A549 treated with CpdA at 1 μM for 4 hours (cell line): Measurements from ENCODE around the gene ENTPD5. TPM values are rescaled to one million over a fixed set of nuclear protein-coding genes. Genes with fewer than 3 reads are reported as not detected.

Source experiments
- total RNA-seq: library from RNA; stranded (reverse); fragments of 200-300 nt; extraction: Qiagen RNA extraction; gene quantifications from 5 replicates; pipeline ENCODE4 v1.2.3, GENCODE V29; 2022; ENCODE audit warnings: low read depth

ENTPD5 gene, protein sequence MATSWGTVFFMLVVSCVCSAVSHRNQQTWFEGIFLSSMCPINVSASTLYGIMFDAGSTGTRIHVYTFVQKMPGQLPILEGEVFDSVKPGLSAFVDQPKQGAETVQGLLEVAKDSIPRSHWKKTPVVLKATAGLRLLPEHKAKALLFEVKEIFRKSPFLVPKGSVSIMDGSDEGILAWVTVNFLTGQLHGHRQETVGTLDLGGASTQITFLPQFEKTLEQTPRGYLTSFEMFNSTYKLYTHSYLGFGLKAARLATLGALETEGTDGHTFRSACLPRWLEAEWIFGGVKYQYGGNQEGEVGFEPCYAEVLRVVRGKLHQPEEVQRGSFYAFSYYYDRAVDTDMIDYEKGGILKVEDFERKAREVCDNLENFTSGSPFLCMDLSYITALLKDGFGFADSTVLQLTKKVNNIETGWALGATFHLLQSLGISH
- total RNA-seq, result 5.6 to 7.3 TPM (median 6.1 TPM) in 5 replicates

DNA sequence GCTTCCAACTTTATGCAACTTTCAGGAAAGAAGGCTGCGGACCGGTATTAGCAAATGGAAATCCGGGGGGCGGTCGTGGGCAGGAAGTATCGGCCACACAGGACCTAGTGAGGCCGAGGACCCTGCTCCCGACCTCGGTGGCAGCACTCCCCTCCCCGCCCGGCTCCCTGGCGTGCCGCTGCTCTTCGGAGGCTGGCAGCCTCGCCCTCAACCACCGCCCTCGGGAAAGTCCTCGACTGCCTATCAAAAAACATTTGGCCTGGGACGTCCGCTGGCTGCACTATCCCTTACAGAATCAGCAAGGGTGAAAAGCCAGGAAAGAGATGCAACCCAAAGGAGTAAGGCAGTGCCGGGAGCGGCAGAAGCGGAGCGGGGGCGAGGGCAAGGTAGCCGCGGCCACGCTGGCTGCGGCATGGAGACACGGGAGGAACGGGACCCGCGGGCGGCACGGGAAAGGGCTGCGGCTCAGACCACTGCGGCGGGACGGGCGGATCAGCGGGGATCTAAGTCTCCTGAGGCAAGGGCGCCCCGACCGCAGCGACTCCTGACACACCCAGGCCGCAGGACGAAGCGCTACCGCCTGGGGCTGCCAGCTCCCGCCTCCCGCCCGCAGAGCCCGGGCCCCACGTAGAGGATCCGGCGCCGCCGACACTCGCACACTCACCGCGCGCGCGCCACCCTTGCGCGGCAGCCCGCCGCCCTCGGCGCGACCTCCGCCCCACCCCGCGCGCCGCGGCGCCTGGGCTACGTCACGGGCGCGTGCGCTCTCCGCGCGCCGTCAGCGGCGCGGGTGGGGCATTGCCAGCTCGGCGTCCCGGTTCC, at the start of gene ENTPD5, which contains the start of gene BBOF1:
Gene ENTPD5 (minus strand): TSS at position 703 of the 822 bp plus-strand sequence. CDS start 31,186 bp downstream, outside the sequence.
Gene BBOF1 (plus strand): TSS at position 764 of the 822 bp plus-strand sequence. CDS start 130 bp downstream, outside the sequence.

DNA sequence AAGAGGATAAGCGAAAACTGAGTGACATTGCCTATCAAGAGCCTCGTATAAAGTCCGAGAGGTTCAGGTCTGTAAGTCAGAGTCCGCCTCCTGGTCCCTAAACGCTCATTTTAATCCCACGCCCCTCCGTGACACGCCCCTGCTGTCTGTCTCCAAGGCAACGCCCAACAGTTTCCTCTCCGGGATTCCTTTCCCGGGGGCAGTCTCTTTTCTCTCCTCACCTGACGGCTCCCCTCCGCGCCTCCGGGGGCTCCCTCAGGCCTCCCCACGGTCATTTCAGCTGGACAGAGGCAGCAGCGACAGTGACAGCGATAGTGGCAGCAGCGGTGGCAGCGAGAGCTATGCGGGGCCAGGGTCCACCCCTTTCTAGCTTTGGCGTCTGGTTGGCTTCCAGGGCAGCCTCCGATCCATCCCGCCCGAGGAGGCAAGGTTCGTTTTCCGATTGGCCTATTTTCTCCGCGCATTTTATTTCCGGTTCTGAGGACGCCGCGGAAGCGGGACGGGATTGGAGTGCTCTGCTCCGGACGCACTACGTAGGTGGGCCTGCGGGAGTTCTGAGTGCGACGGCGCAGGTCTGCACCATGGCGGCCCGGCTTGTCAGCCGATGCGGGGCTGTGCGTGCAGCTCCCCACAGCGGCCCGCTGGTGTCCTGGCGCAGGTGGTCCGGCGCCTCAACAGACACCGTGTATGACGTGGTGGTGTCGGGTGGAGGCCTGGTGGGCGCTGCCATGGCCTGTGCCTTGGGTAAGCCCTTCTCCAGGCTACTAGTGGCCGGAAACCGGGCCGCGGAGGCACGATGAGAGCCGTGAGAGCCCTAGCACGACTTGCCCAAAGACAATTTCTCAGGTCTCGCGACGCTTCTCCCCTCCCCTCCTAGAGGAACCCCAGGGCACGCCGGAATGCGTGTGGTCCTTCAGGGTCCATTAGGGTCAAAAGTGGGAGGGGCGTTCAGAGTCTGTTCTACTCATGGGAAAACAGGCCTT, 69.0 kb downstream of the ENTPD5 start, which contains the start of the genes COQ6 and FAM161B:
Gene COQ6 (plus strand): TSS at position 551 of the 983 bp plus-strand sequence. CDS start 31 bp downstream, at position 582.
Gene FAM161B (minus strand): TSS at position 343 of the 983 bp plus-strand sequence. CDS start 68 bp downstream, at position 275.

Other genes starting within 250 kb of the ENTPD5 start
- 7.5 to 10.4 TPM (median 10.2 TPM) in 5 replicates for gene PTGR2, start 167.5 kb downstream of the ENTPD5 start, total RNA-seq
- gene ZNF410, start 132.4 kb downstream of the ENTPD5 start, total RNA-seq, result 43.0 to 57.5 TPM (median 44.5 TPM) in 5 replicates
- gene FAM161B, start 69.2 kb downstream of the ENTPD5 start, total RNA-seq, result 1.5 to 2.2 TPM (median 1.8 TPM) in 5 replicates
- 25.8 to 28.3 TPM (median 26.5 TPM) in 5 replicates for gene COQ6, start 69.0 kb downstream of the ENTPD5 start, total RNA-seq
- 2.7 to 4.6 TPM (median 3.0 TPM) in 5 replicates for gene BBOF1, start 61 bp upstream of the ENTPD5 start, total RNA-seq
- gene ALDH6A1, start 65.2 kb upstream of the ENTPD5 start, total RNA-seq, result 1.9 to 2.7 TPM (median 2.3 TPM) in 5 replicates
- gene LIN52, start 65.7 kb upstream of the ENTPD5 start, total RNA-seq, result 4.1 to 6.6 TPM (median 4.6 TPM) in 5 replicates
- not detected in 5 replicates for gene VSX2, start 220.2 kb upstream of the ENTPD5 start, total RNA-seq